HT1080 (cell line): ENCODE data around the gene SH3GL2. TPM values are rescaled to one million over a fixed set of nuclear protein-coding genes. Genes with fewer than 3 reads are reported as not detected.

Experiments
- DNase-seq: peaks from one replicate; pipeline ENCODE4 v3.0.0-alpha.2; 2015; ENCODE audit warnings: low read depth
- polyA plus RNA-seq, 2 experiments: library from polyadenylated mRNA; depleted of rRNA; stranded (reverse); fragments of >200 nt; gene quantifications; 2 replicates each; pipeline ENCODE4 v1.2.3, GENCODE V29; 2015
- total RNA-seq: library from RNA; depleted of rRNA; stranded (reverse); fragments of >200 nt; shearing (Covaris generic); gene quantifications from 2 replicates; pipeline ENCODE4 v1.2.3, GENCODE V29; 2014; rRNA removed

The SH3GL2 gene
- total RNA-seq = not detected in 2 replicates
- polyA plus RNA-seq (2015; cell fraction: cytosol; rRNA removed) = 0.02 and 0.05 TPM in 2 replicates
- polyA plus RNA-seq (2015; cell fraction: nucleus; rRNA removed) = not detected in 2 replicates

DNA sequence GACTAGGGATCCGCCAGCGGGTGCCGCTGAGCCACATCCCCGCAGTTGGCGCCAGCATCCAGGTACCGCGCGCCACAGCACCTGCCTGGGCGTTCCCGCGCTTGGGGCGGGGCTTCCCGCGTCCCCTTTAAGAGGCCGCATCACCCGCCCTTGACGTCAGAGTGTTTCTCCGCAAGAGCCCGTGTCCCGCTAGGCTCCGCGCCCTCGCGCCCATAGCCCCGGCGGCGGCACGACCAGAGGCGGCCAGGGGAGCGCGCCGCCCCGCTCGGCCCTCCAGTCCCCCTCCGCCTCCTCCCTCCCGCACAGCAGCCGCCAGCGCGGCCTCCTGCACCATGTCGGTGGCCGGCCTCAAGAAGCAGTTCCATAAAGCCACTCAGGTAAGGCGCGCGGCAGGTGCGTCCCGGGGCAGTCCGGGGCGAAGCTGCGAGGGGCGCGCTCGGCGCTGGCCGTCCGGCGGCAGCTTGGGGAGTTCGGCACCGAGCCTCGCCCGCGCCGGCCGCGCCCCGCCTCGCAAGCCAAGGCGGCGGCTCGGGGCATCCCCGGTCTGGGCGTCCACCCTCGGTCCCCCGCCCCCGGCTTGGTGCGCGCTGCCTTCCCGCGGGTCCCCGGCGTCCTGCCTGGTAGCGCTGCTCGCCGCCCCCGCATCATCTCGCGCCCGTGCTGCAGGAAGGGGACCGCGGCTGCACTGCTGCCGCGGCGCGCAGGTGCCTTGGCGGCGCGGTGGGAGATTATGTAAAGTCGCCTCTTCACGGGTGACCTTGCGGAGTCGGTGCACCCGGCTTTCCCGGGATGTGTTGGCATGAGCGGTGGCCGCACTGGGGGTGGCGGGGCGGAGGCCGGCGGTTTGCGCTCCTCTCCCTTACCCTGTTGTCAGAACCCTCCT, at the start of gene SH3GL2:
SH3GL2 (plus strand) TSS at position 156 of the 883 bp plus-strand sequence.
- no peak for DNase-seq

DNA sequence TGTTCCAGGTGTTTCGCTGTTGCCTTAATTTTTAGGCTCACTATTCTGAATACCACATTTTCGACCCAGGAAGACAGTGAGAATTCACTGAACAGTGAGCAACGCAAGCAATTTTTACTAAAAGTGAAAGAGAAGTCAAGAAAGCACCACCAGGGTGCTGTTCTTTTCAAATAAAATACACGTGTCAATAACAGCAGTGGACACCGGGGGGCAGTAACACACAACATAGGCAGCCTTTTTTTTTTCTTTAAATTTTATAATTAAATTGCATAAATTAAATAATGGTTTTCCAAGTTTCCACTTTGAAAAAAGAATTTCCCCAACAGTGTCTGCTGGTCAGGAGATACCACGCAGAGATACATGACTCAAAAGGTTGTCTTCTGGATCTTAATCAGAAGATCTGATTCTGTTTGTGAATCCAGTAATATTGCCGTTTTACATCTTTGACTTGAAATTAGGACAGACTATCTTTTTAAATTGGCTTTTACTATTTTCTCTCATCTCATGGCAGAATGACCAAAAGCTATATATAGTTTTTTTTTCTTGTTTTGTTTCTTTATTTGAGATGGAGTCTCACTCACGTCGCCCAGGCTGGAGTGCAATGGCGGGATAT, 47.1 kb upstream of the SH3GL2 start:
- DNase-seq = peak; percentile 44

DNA sequence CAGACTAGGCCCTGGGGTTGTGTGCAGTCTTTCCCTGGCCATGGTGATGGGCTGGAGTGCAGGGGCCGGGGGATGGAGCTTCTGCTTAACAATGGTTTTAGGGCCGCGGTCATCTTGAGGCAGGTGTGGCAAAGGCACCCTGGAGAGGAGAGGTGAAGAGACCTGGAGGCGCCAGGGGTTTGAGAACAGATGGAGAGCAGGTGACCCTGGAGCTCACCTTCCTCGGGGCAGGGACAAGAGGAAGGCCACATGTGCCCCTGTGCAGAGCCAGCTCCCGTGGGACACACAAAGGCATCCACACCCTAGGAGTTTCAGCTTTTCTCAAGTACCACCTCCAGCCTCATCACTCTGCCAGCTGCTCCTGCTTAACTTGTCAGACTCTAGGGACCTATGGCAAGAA, 46.4 kb upstream of the SH3GL2 start:
- no peak for DNase-seq

DNA sequence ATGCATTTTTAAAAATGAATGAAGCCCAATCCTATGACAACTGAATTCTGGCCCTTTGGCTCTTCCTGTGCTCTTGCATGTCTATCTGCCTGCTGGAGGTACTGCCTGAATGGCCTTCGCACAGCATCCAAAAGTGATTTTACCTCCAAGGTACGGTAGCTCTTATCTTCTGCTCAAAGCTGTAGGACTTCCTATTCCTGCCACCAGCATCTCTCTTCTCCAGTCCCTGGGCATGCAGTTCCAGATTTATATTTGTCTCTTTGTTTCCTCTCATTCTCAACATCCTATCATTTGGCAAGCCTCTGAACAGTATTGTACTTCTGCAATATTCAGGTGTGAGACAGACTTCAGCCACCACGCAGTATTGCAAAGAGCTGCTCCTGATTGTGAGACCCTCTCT, 43.7 kb upstream of the SH3GL2 start:
- no peak for DNase-seq

DNA sequence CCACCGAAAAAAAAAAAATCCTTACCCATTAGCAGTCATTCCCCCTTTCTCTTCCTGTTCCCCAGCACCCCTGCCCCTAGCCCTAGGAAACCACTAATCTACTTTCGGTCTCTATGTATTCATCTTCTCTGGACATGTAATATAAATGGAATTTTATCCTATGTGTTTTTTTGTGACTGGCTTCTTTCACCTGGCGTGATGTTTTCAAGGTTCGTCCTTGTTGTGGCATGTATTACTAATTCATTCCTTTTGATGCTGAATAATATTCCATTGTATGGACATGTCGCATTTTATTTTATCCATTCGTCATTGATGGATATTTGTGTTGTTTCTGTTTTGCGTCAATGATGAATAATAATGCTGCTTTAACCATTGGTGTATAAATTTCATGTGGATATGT, 42.8 kb upstream of the SH3GL2 start:
- DNase-seq = no peak

DNA sequence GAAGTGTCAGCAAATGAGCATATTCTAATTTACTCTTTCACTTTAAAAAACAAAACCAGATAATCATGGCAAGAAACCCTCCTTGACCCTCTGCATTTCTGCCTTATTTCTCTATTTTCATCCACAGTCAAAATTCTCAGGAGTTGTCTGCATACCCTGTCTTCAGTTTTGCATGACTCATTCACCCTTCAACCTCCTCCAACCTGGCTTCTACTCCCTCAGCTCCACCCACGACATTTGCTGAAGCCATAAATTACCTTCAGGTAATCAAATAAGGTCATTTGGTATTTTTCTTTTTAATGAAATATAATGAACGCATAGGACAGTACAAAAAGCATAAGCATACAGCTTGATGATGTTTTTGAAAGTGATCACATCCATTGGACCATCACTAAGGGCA, 27.8 kb upstream of the SH3GL2 start:
- DNase-seq = no peak

DNA sequence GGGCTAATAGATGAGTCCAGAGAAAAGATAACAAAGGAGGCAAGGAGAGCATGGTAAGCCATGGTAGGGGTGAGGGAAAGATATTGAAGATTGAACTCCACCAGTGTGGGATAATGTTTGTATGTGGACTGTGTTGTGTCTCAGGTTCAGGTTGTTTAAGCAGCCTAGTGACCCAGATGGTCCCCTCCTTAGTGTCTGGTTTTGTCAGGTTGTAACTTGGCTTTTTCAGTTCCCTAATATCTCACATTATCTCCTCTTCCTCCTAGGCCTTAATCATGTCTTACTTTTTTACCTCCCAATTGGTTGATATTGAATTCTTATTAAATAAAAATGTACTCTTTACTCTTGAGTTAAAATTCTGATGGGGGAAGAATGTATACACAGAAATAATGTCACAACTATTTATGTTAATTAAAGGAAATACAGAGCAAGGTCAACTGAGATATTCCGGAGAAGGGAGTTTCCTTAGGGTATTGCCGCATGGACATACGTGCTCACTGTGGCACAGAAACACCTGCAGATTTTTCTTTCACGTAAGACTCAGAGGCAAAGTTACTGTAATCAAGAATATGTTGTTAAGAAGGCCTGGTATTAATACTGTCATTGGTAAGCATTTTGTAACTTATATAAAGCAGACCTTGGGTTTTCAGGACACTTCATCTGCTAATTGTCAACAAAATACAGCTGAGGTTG, 23.4 kb upstream of the SH3GL2 start:
- DNase-seq = no peak

DNA sequence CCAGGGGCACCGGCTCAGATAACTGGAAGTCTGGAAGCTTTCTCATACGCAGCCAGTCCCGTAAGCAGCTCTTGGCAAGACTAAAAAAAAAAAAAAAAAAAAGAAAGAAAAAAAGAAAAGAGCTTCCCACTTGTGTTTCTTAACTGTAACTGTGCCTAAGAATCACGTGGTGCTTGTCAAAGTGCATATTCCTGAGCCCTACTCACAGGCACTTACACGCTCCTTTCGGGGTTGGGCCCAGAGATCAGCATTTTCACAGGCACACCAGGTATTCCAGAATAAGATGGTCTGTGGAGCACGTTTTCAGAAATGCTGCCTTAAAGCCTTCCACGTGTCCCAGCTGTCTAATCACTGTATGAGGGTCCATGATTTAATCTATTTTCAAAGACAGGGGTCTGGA, 22.6 kb upstream of the SH3GL2 start:
- DNase-seq = no peak

DNA sequence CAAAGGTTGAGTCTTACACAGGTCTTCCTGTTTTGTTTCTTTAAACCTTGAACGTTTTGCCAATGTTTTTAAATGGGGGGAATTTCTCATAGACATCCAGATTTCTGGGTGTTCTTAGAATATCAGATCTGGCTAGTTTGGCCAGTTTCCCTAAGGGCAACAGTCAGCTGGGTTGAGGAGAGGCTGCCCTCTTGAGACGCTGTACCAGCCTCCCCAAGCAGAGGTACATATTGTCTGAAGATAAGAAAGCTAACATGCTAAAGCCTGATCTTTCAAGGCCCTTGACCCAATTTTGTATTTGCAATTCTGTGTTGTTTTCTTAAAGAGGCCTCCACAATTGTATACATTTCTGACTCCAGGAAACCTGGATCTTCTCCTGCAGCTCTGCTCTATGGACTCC, 21.9 kb upstream of the SH3GL2 start:
- no peak for DNase-seq

DNA sequence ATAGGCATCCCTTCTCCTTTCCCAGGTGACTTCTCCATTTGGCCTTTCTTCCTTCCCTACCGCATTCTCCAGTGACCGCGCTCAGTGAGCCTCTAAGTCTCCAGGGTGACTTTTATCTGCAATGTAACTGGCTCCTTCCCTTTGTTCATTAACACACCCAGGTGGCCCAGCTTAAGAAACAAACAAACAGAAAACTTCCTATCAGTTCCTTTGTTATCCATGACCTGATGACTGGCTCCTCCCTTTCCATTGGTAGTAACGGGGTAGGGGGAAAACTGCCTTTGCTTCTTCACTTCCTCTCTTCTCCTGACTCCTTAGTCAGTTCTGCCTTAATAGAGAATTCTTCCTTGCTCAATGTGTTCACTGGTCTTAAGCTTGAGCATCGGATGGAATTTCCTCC, 7.0 kb upstream of the SH3GL2 start:
- DNase-seq = no peak

DNA sequence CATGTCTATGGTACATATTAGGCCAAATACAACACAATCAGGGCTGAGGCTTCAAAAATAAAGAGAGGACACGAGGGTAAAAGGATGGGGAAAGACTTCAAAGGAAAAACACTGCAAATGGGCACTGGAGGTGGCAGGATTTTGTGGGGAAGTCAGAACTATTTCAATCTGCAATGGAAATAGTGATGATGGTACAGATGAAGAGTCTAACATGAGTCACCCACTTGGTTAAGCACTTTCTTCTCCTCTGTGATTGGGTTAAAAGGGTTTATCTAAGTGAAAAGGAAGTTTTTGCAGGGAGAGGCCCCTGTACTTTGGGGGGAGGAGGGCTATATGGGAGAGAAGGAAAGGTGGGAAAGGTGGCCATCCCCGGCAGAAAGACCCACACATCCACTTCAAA, 4.5 kb upstream of the SH3GL2 start:
- no peak for DNase-seq

DNA sequence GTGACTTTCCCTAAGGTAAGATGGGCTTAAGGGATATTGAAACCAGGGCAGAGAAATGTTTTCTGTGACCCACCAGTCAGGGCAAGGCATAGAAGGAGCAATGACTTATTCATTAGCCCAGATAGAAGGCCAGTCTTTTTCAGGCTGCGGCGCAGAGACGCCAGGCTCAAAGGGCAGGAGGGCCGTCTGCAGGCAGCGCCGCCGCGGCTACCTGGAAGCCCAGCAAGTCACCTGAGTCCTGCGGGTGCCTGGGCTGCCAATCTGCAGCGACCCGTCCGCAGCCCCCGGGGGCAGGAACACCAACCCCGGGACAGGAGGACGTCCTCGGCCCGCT, 322 bp upstream of the SH3GL2 start:
- DNase-seq = no peak

DNA sequence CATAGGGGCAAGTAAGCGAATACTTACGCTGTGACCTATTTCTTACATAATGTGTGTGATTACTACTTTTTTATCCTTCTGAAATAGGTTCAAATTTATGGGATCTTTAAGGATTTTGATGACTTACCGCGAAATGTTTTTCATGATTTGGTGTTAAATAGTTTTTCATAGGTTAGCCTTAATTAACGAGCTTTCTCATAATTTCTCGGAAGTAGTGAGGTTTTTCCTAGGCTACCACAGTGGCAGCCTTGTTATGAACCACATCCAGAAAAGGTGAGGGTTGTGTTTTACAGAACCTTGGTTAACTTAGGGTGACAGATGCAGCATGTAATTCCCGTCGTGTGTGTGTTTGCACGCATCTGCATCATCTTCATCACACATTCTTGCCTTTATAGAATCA, 1.3 kb downstream of the SH3GL2 start:
- no peak for DNase-seq

DNA sequence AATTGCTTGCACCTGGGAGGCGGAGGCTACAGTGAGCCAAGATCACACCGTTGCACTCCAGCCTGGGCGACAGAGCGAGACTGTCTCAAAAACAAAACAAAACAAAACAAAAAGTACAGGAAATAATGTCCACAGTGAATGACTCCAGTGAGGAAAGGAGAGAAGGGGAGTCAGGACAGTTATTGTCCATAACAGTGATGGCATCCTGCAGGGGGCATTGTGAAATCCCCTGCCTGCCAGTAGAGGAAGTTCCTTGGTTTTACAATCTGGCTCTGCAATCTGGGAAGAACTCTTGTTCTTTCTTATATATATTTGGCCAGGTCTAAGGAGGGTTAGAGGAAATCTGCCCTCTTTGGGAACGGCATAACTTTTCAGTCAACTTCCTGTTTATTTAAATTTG, 8.2 kb downstream of the SH3GL2 start:
- no peak for DNase-seq

DNA sequence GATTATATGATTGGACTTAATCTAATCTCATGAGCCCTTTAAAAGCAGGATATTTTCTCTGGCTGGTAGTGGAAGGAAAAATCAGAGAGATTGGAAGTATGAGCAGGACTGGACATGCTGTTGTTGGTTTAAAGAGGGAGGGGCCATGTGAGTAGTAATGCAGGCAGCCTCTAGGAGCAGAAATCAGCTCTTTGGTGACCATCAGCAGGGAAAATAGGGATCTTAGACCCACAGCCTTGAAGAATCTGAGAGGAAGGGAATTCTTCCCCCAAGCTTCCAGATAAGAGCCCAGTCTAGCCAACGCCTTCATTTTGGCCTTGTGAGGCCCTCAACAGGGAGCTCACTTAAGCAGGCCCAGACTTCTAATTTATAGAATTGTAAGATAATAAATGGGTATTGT, 9.5 kb downstream of the SH3GL2 start:
- DNase-seq = no peak

DNA sequence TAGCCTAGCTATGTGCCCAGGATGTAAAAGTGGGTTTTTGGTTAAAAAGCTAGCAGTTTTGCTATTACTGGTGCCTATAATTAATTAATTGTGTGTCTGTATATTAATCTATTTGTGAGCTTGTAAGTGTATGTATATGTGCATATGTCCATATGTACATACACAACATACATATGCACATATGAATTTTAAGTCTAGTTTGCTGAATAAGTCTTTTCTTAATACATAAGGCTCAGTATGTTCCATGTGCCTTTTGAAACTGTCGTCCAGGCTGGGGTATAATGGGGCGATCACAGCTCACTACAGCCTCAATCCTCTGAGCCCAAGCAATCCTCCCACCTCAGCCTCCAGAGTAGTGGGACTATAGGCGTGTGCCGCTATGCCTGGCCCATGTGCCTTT, 10.1 kb downstream of the SH3GL2 start:
- no peak for DNase-seq

DNA sequence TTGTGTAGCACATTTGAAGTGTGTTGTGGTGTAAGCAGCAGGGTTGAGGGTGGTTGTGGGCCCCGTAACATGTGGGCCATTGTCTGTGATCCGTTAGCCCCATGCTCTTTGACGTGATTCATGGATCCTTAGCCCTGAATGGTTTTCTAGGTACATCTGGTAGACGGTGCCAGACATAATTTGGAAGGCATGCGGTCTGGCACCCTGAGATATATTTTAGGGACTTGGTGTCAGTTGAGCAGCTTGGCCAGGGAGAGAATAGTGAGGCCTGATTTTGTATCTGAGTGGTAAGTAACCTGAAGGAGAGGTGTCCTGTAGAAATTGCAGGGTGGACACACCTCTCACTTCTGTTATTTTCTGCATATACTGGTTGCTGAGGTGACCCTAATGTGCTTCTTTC, 10.9 kb downstream of the SH3GL2 start:
- DNase-seq = no peak

DNA sequence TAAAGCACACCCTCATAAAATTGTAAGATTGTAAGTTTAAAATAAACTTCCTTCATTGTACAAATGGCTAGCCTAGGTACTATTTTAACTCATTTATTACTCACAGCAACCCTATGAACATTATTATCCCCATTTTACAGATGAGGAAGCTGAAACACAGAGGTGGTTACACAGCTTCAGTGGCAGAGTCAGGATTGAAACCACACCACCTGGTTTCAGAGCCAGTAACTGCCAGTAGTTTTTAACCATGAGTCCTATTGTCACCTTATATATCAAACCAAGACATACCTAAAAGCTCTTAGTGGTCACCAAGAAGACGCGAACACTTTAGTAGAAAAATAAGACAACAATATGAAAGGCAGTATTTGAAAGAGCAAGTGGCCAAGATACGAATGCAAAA, 16.1 kb downstream of the SH3GL2 start:
- no peak for DNase-seq

DNA sequence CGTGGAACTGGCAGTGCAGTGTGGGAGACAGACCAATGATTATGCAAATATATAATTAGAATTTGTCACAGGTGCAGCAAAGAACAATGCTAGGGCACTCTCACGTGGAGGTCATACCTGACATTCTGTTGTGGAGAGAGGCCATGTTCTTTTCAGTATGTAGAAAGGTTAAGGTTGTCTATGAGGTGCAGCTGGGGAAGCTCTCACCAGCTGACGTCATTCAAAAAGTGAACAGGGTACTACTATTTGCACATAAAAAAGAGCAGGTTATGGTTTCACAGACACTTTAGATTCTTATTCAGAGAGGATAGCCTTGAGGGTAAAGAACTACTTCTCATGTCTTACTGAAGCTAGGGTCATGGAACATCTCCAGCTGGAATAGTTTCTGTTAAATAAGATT, 19.1 kb downstream of the SH3GL2 start:
- no peak for DNase-seq

DNA sequence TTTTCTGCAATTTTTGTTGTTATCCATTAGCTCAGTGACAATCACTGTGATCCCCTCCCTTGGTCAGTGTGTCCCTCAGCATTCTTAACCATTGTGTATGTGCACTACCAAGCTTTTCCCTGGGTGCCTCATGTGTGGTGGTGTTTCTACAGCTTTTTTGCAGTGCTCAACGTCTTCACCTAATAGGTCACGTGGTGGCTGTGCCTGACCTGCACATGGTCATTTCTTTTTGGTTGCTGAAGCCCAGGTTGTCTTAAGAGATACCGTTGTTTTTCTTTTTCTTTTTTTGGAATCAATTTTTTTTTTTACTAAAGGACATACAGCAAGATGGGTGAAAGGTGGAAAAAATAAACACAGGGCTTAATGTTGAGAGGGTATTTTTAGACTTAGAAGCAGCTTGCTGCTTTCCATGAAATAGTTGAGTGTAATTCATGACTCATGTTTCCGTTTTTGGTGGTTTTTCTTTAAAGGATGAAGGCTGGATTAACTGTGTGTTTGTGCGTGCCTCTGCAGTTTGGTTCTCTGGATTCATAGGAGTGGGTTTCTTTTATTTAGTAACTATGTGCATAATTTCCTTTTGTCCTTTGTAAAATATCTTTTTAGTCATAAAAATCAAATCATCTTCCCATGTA, 22.2 kb downstream of the SH3GL2 start:
- DNase-seq = peak; percentile 73

DNA sequence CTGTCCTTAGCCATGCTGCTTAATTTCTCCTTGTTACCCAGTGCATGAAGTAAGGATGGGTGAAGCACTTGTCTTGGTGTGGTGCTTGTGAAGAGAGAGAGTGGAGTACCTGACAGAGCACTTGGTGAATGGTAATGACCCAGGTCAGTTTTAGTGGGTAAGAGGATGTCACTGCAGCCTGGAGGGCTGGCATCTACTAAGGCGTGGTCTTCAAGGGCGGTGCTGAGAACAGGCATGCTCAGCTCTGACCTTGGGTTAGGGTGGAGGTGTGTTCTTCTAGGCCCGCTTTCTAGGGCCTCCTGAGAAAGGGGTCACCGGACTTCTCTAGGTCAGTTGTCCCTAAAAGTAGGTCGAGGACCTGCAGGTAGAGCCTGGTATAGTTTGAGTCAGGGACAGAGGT, 25.7 kb downstream of the SH3GL2 start:
- no peak for DNase-seq
